ENCODE measurements around the gene TARBP2.

GRCh38 chr12:53467082-53467481 is 34.0 kb upstream of the TARBP2 start:
- TF ChIP-seq CTCF (IDR thresholded peaks at IDR 0.05) (no peak), POLR2AphosphoS5 (IDR thresholded peaks at IDR 0.05) (no peak), POLR2A (IDR thresholded peaks at IDR 0.05) (no peak), EP300 (IDR thresholded peaks at IDR 0.05) (no peak)
